ENCODE results near the gene AGTPBP1.

Gene AGTPBP1

GRCh38 chr9:85700330-85700729, 41.4 kb downstream of the AGTPBP1 start:
- no peak for DNase-seq (ENCODE audit: low read depth)
- TF ChIP-seq CTCF (conservative IDR thresholded peaks at IDR 0.05; ENCODE audit: low read length) = no peak
- H3K4me3 ChIP-seq (ENCODE audit: low read length) = no peak overlapping the region

- no peak for TF ChIP-seq CTCF (conservative IDR thresholded peaks at IDR 0.05; ENCODE audit: low read length)
- no peak for DNase-seq (ENCODE audit: low read depth)
- H3K4me3 ChIP-seq (ENCODE audit: low read length) = no peak overlapping the region
These were observed 53.4 kb downstream of the AGTPBP1 start for GRCh38 chr9:85688361-85688760.

GRCh38 chr9:85685081-85685480, 56.7 kb downstream of the AGTPBP1 start:
- H3K4me3 ChIP-seq (ENCODE audit: low read length) = no peak overlapping the region
- no peak for DNase-seq (ENCODE audit: low read depth)
- no peak for TF ChIP-seq CTCF (conservative IDR thresholded peaks at IDR 0.05; ENCODE audit: low read length)

GRCh38 chr9:85676790-85677189, 65.0 kb downstream of the AGTPBP1 start:
- DNase-seq (ENCODE audit: low read depth) = no peak
- H3K4me3 ChIP-seq (ENCODE audit: low read length) = no peak overlapping the region
- no peak for TF ChIP-seq CTCF (conservative IDR thresholded peaks at IDR 0.05; ENCODE audit: low read length)

- H3K4me3 ChIP-seq (ENCODE audit: low read length) = no peak overlapping the region
- no peak for DNase-seq (ENCODE audit: low read depth)
- TF ChIP-seq CTCF (conservative IDR thresholded peaks at IDR 0.05; ENCODE audit: low read length) = no peak
These were observed 74.4 kb downstream of the AGTPBP1 start for GRCh38 chr9:85667374-85667773.

GRCh38 chr9:85666086-85666485, 75.7 kb downstream of the AGTPBP1 start:
- no peak for TF ChIP-seq CTCF (conservative IDR thresholded peaks at IDR 0.05; ENCODE audit: low read length)

GRCh38 chr9:85662573-85662972, 79.2 kb downstream of the AGTPBP1 start:
- no peak for TF ChIP-seq CTCF (conservative IDR thresholded peaks at IDR 0.05; ENCODE audit: low read length)
- DNase-seq (ENCODE audit: low read depth) = no peak

More at GRCh38 chr9:85666086-85666485, 75.7 kb downstream of the AGTPBP1 start:
- no peak for DNase-seq (ENCODE audit: low read depth)
- H3K4me3 ChIP-seq (ENCODE audit: low read length) = no peak overlapping the region

More at GRCh38 chr9:85662573-85662972, 79.2 kb downstream of the AGTPBP1 start:
- no peak overlapping the region for H3K4me3 ChIP-seq (ENCODE audit: low read length)
